A549 (cell line): ENCODE measurements around the gene PPP3CA. TPM values are rescaled to one million over a fixed set of nuclear protein-coding genes. Genes with fewer than 3 reads are reported as not detected.

Experiments
- ATAC-seq, 2 experiments: fragments of 200-7000 bp in 1 of 2; fragments of >200 bp in 1 of 2; cut with Nextera tagmentation in 1 of 2; cut with Tn5 transposase in 1 of 2; 3 replicates each; pipeline versions ENCODE4 v1.8.0 to v1.9.1; 2018 to 2020; ENCODE audit warnings: mild to moderate bottlenecking in 1 of 2, moderate library complexity in 1 of 2
- CTCF ChIA-PET: fragments of 300-600 bp; sonication (Branson Sonifier 250); formaldehyde crosslinking; extraction: SDS; loops from one replicate; lab custom pipeline; 2021; ENCODE audit warnings: antibody characterized with exemption, inconsistent platforms; lab: Yijun Ruan, JAX
- POLR2A ChIA-PET: fragments of 350-600 bp; formaldehyde crosslinking; extraction: SDS; loops from one replicate; lab custom pipeline; 2021; ENCODE audit warnings: antibody characterized with exemption, inconsistent platforms; lab: Yijun Ruan, JAX
- DNase-seq, 2 experiments: peaks; one replicate each; pipeline versions ENCODE4 v3.0.0 to v3.0.0-alpha.2; 2011 to 2016; ENCODE audit warnings: low read depth in 1 of 2, low spot score in 1 of 2
- FAIRE-seq: peaks from 2 replicates; lab custom pipeline; 2011; peaks lifted over from hg19 to GRCh38; lab: Jason Lieb, UNC
- H3K27ac ChIP-seq, 2 experiments: fragments of >200 bp; sonication (Bioruptor Twin); formaldehyde crosslinking; 3 replicates each; pipeline ENCODE4 v1.5.1; 2016 to 2017
- H3K4me1 ChIP-seq: fragments of >200 bp; sonication (Bioruptor Twin); formaldehyde crosslinking; 3 replicates; pipeline ENCODE4 v1.6.1; 2016
- H3K4me2 ChIP-seq: fragments of >200 bp; sonication (Bioruptor Twin); formaldehyde crosslinking; 3 replicates; pipeline ENCODE4 v1.6.1; 2016
- H3K4me3 ChIP-seq: fragments of >200 bp; sonication (Bioruptor Twin); formaldehyde crosslinking; 3 replicates; pipeline ENCODE4 v1.5.1; 2016
- H3K9me3 ChIP-seq: fragments of >200 bp; sonication (Bioruptor Twin); formaldehyde crosslinking; 3 replicates; pipeline ENCODE4 v1.6.1; 2016
- BHLHE40 ChIP-seq: IDR thresholded peaks from 2 replicates; pipeline ENCODE4 v1.6.1; 2012; ENCODE audit warnings: low read depth, low read length, inconsistent platforms
- CEBPB ChIP-seq, 2 experiments: fragments of >200 bp in 1 of 2; sonication (Bioruptor Twin) in 1 of 2; formaldehyde crosslinking in 1 of 2; IDR thresholded peaks; 2 replicates each; pipeline ENCODE4 v1.6.1; 2012 to 2016
- EP300 ChIP-seq, 2 experiments: fragments of >200 bp; sonication (Bioruptor Twin); formaldehyde crosslinking; IDR thresholded peaks; 2 replicates in 1 of 2; 3 replicates in 1 of 2; pipeline ENCODE4 v1.6.1; 2016 to 2017
- FOXS1 ChIP-seq: fragments of 250-450 bp; sonication (Bioruptor Pico); IDR thresholded peaks from 2 replicates; pipeline ENCODE4 v1.5.0; 2020; ENCODE audit warnings: mild to moderate bottlenecking, moderate library complexity
- HDAC2 ChIP-seq: fragments of 200-600 bp; sonication (generic); IDR thresholded peaks from 2 replicates; pipeline ENCODE4 v1.6.1; 2016
- HMGXB4 ChIP-seq: fragments of 250-450 bp; sonication (Bioruptor Pico); IDR thresholded peaks from 2 replicates; pipeline ENCODE4 v1.5.0; 2021; ENCODE audit warnings: mild to moderate bottlenecking, moderate library complexity, borderline replicate concordance
- HOXA7 ChIP-seq: fragments of 250-450 bp; sonication (Bioruptor Pico); IDR thresholded peaks from 2 replicates; pipeline ENCODE4 v1.5.0; 2020; ENCODE audit warnings: mild to moderate bottlenecking, moderate library complexity
- HOXB13 ChIP-seq: fragments of 250-450 bp; sonication (Bioruptor Pico); IDR thresholded peaks from 2 replicates; pipeline ENCODE4 v1.5.0; 2020; ENCODE audit warnings: low read depth, mild to moderate bottlenecking, moderate library complexity
- JUN ChIP-seq, 2 experiments: fragments of >200 bp; sonication (Bioruptor Twin); formaldehyde crosslinking; IDR thresholded peaks; 2 replicates in 1 of 2; 3 replicates in 1 of 2; pipeline ENCODE4 v1.6.1; 2016 to 2017
- KDM1A ChIP-seq: fragments of 200-600 bp; sonication (generic); IDR thresholded peaks from 2 replicates; pipeline ENCODE4 v1.6.1; 2016; ENCODE audit warnings: low read depth, mild to moderate bottlenecking
- MAX ChIP-seq: IDR thresholded peaks from 2 replicates; pipeline ENCODE4 v1.6.1; 2012
- NPAS2 ChIP-seq: fragments of 250-450 bp; sonication (Bioruptor Pico); IDR thresholded peaks from 2 replicates; pipeline ENCODE4 v1.8.0; 2022; ENCODE audit warnings: mild to moderate bottlenecking, moderate library complexity, borderline replicate concordance
- NR3C1 ChIP-seq: fragments of >200 bp; sonication (Bioruptor Twin); formaldehyde crosslinking; IDR thresholded peaks from 3 replicates; pipeline ENCODE4 v1.6.1; 2017
- PHF8 ChIP-seq: fragments of 200-600 bp; sonication (generic); IDR thresholded peaks from 2 replicates; pipeline ENCODE4 v1.6.1; 2016; ENCODE audit warnings: low read depth, mild to moderate bottlenecking, antibody characterized with exemption, moderate library complexity, borderline replicate concordance
- POLR2AphosphoS2 ChIP-seq: conservative IDR thresholded peaks from 2 replicates; pipeline ENCODE4 v1.6.1; 2012; ENCODE audit warnings: low read length, improper control_type of control experiment, inconsistent platforms
- RAD21 ChIP-seq, 2 experiments: fragments of >200 bp in 1 of 2; sonication (Bioruptor Twin) in 1 of 2; formaldehyde crosslinking in 1 of 2; IDR thresholded peaks in 1 of 2; conservative IDR thresholded peaks in 1 of 2; 2 replicates in 1 of 2; 3 replicates in 1 of 2; pipeline ENCODE4 v1.6.1; 2012 to 2018; ENCODE audit warnings: inconsistent platforms in 1 of 2
- RCOR1 ChIP-seq: fragments of 150-350 bp; IDR thresholded peaks from 2 replicates; pipeline ENCODE4 v1.6.1; 2014; ENCODE audit warnings: antibody characterized with exemption, low read length, low read depth
- RFX5 ChIP-seq: fragments of 450-650 bp; IDR thresholded peaks from 2 replicates; pipeline ENCODE4 v1.7.1; 2014; ENCODE audit warnings: antibody characterized with exemption, mild to moderate bottlenecking, moderate library complexity
- SMC3 ChIP-seq: fragments of >200 bp; sonication (Bioruptor Twin); formaldehyde crosslinking; IDR thresholded peaks from 3 replicates; pipeline ENCODE4 v1.6.1; 2018; ENCODE audit warnings: inconsistent platforms
- SREBF2 ChIP-seq: fragments of 450-650 bp; IDR thresholded peaks from 2 replicates; pipeline ENCODE4 v1.6.1; 2014; ENCODE audit warnings: mild to moderate bottlenecking, moderate library complexity
- TFCP2L1 ChIP-seq: fragments of 250-450 bp; sonication (Bioruptor Pico); IDR thresholded peaks from 2 replicates; pipeline ENCODE4 v1.5.0; 2021; ENCODE audit warnings: mild to moderate bottlenecking
- TP53 ChIP-seq: fragments of 250-450 bp; sonication (Bioruptor Pico); IDR thresholded peaks from 2 replicates; pipeline ENCODE4 v1.5.0; 2021; ENCODE audit warnings: mild to moderate bottlenecking, moderate library complexity
- WGBS: methylation state at CpG from one replicate; pipeline ENCODE4 v1.1.6; 2017; ENCODE audit errors: missing lambda C conversion rate; 5-methylcytosine and 5-hydroxymethylcytosine counted together
- polyA plus RNA-seq, 4 experiments: library from polyadenylated mRNA; depleted of rRNA in 3 of 4; stranded (reverse); fragments of >200 nt; fragmentation: RNase III in 1 of 4; extraction: RNeasy Plus Mini Kit Qiagen cat#74134 plus additional on column Dnase treatment in 1 of 4; gene quantifications; 2 replicates in 3 of 4; 3 replicates in 1 of 4; pipeline ENCODE4 v1.2.3, GENCODE V29; 2011 to 2017
- TF ChIP-seq, protein P1 (sequence below): fragments of >200 bp; sonication (Bioruptor Twin); formaldehyde crosslinking; IDR thresholded peaks from 3 replicates; pipeline ENCODE4 v1.6.1; 2016
- TF ChIP-seq, protein P2 (sequence below): fragments of 200-600 bp; sonication (generic); IDR thresholded peaks from 2 replicates; pipeline ENCODE4 v1.6.1; 2016; ENCODE audit warnings: antibody characterized with exemption, mild to moderate bottlenecking, moderate library complexity

The PPP3CA gene
- polyA plus RNA-seq, 2 of the 4 experiments (the other 2 are of a cell fraction): 21.4 to 42.4 TPM

GRCh38 chr4:101076032-101076431 lies 271.3 kb downstream of the PPP3CA start:
- H3K4me3 ChIP-seq: no peak overlapping the region
- WGBS: 96% methylated on average over 1 of the region's 1 CpG

GRCh38 chr4:101075536-101075935 lies 271.8 kb downstream of the PPP3CA start:
- Histone ChIP-seq H3K4me2 (no peak overlapping the region), H3K4me3 (no peak overlapping the region), H3K9me3 (no peaks in the 10 kb centered on the region), H3K4me1 (no peaks in the 10 kb centered on the region), H3K27ac (no peak overlapping the region)
- ChIA-PET POLR2A (no interaction called here), CTCF (no interaction called here)
- ATAC-seq (no peak), FAIRE-seq (no peak), DNase-seq (no peak)
- 93% methylated on average over 1 of the region's 1 CpG for WGBS
- TF ChIP-seq, protein P1, sequence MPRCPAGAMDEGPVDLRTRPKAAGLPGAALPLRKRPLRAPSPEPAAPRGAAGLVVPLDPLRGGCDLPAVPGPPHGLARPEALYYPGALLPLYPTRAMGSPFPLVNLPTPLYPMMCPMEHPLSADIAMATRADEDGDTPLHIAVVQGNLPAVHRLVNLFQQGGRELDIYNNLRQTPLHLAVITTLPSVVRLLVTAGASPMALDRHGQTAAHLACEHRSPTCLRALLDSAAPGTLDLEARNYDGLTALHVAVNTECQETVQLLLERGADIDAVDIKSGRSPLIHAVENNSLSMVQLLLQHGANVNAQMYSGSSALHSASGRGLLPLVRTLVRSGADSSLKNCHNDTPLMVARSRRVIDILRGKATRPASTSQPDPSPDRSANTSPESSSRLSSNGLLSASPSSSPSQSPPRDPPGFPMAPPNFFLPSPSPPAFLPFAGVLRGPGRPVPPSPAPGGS: no peak

More at GRCh38 chr4:101076032-101076431, 271.3 kb downstream of the PPP3CA start:
- no peak overlapping the region for H3K4me2 ChIP-seq
- CTCF ChIA-PET: no interaction called here
- DNase-seq (no peak), FAIRE-seq (no peak), ATAC-seq (no peak)
- no peak overlapping the region for H3K27ac ChIP-seq
- no peaks in the 10 kb centered on the region for H3K4me1 ChIP-seq
- TF ChIP-seq JUN (IDR thresholded peaks at IDR 0.05) (no peak), SREBF2 (no peak), NPAS2 (CRISPR knock-in tag) (no peak), BHLHE40 (no peak), RFX5 (no peak), MAX (no peak), SMC3 (no peak), HOXB13 (CRISPR knock-in tag) (no peak), EP300 (IDR thresholded peaks at IDR 0.05) (no peak), HOXA7 (CRISPR knock-in tag) (no peak), CEBPB (IDR thresholded peaks at IDR 0.05) (no peak)
- TF ChIP-seq, protein P2, sequence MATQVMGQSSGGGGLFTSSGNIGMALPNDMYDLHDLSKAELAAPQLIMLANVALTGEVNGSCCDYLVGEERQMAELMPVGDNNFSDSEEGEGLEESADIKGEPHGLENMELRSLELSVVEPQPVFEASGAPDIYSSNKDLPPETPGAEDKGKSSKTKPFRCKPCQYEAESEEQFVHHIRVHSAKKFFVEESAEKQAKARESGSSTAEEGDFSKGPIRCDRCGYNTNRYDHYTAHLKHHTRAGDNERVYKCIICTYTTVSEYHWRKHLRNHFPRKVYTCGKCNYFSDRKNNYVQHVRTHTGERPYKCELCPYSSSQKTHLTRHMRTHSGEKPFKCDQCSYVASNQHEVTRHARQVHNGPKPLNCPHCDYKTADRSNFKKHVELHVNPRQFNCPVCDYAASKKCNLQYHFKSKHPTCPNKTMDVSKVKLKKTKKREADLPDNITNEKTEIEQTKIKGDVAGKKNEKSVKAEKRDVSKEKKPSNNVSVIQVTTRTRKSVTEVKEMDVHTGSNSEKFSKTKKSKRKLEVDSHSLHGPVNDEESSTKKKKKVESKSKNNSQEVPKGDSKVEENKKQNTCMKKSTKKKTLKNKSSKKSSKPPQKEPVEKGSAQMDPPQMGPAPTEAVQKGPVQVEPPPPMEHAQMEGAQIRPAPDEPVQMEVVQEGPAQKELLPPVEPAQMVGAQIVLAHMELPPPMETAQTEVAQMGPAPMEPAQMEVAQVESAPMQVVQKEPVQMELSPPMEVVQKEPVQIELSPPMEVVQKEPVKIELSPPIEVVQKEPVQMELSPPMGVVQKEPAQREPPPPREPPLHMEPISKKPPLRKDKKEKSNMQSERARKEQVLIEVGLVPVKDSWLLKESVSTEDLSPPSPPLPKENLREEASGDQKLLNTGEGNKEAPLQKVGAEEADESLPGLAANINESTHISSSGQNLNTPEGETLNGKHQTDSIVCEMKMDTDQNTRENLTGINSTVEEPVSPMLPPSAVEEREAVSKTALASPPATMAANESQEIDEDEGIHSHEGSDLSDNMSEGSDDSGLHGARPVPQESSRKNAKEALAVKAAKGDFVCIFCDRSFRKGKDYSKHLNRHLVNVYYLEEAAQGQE: no peak
- H3K9me3 ChIP-seq: no peaks in the 10 kb centered on the region
- POLR2A ChIA-PET: no interaction called here

DNA sequence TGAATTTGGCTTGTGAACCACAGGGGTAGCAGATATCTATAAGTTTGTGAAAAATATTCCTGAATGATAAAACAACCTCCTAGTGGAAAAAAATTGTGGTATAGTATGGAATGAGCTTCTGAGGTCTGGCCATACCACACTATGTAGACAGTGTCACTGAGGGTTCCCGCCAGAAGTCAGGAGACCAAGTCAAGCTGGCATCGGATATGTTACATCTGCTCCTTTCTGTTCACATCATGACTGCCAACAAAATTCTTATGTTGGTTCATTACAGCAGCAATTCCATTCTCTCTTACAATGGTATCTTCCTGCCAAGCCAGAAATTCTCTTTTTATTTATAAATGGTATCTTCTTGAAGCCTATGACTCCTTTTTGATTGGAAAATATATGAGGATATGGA lies 273.0 kb downstream of the PPP3CA start:
- no peaks in the 10 kb centered on the region for H3K9me3 ChIP-seq
- ChIA-PET CTCF (interaction anchor here (0.7 to 0.9 kb wide), 2 partner anchors 30 to 274 kb away, joined by 3 to 4 read pairs; no protein-coding TSS in a partner anchor), POLR2A (no interaction called here)
- H3K4me3 ChIP-seq: no peak overlapping the region
- TF ChIP-seq POLR2AphosphoS2 (no peak), NR3C1 (no peak), RAD21 (conservative IDR thresholded peaks at IDR 0.05 in 1 of 2, IDR thresholded peaks at IDR 0.05 in 1 of 2) (no peak), TP53 (CRISPR knock-in tag) (no peak), TFCP2L1 (no peak), RCOR1 (no peak), CEBPB (IDR thresholded peaks at IDR 0.05) (no peak), HMGXB4 (CRISPR knock-in tag) (no peak), PHF8 (no peak), KDM1A (no peak), FOXS1 (CRISPR knock-in tag) (no peak), HDAC2 (no peak)
- TF ChIP-seq, protein P2: no peak
- no peaks in the 10 kb centered on the region for H3K4me1 ChIP-seq
- H3K27ac ChIP-seq: no peak overlapping the region
- DNase-seq (no peak), ATAC-seq (no peak), FAIRE-seq (no peak)
- WGBS: 97% methylated on average over 2 of the region's 2 CpGs
- no peak overlapping the region for H3K4me2 ChIP-seq
